Left renal cortex interstitium (tissue), 4 donors: Measurements from ENCODE around the gene ARID1B. TPM values are rescaled to one million over a fixed set of nuclear protein-coding genes. Genes with fewer than 3 reads are reported as not detected.

Experiments used
- DNase-seq, 4 donors: peaks; one replicate each; pipeline ENCODE4 v3.0.0-alpha.2; 2013; ENCODE audit warnings: low read depth in 4 of 4, low spot score in 2 of 4, missing footprints in 1 of 4
- polyA plus RNA-seq, 4 donors: library from polyadenylated mRNA; unstranded; fragments of 120-200 nt; gene quantifications; one replicate each; pipeline ENCODE4 v1.2.1, GENCODE V29; 2013; ENCODE audit not compliant: insufficient read length in 4 of 4

Gene ARID1B
- polyA plus RNA-seq, 4 donors = 68.2 to 91.4 (median 76.9) TPM

GRCh38 chr6:157089258-157089657 is 312.1 kb downstream of the ARID1B start:
- no peak for DNase-seq

- no peak for DNase-seq
Observed at GRCh38 chr6:157089851-157090250, 312.7 kb downstream of the ARID1B start.

GRCh38 chr6:157090736-157091135 is 313.6 kb downstream of the ARID1B start:
- no peak for DNase-seq

- no peak for DNase-seq
Observed at GRCh38 chr6:157091243-157091642, 314.1 kb downstream of the ARID1B start.

DNA sequence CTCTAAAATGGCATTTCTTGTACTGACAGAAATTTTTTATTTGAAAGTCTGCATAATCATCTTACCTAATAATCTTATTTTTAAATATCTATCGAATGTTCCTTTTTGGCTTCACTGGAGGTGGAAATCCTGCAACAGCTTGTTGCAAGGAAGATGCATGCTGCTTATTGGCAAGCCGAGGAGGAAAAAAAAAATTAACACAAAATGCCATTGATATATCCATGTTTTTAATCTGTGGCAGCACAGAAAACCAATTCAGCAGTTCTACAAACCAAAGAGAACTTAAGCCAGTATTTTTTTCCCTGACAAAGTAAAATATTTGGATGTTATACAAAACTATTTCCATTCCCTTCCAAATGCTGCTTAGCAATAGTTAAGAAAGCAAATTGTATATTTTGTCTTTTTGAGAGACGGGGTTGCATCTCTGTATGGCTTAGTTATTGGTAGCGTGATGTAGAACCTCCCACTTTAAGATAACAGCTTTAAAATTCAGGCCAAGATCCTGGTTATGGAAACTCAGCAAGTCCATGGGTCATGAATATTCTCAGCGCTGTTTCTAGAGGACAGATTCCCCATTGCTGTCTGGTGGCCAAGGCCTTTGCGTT is 314.8 kb downstream of the ARID1B start:
- no peak for DNase-seq

GRCh38 chr6:157092736-157093135 is 315.6 kb downstream of the ARID1B start:
- DNase-seq = no peak

DNA sequence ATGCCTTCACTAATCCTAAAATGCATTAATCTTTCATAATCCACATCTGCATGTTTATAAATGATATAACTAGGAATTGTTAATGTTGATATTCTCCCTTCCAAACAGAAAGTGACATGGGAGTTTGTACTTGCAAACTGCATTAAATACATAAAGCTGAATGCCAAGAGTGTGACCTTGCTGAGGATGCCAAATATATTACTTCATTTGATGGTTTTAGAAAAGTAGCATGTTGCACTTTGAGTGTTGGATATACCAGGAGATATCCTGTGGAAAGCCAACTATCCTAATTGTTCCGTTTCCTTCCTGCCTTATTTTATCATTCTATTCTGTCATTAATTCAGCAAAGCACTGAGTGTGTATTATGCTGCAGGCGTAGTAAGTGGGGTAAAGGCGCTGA is 316.4 kb downstream of the ARID1B start:
- no peak for DNase-seq

DNA sequence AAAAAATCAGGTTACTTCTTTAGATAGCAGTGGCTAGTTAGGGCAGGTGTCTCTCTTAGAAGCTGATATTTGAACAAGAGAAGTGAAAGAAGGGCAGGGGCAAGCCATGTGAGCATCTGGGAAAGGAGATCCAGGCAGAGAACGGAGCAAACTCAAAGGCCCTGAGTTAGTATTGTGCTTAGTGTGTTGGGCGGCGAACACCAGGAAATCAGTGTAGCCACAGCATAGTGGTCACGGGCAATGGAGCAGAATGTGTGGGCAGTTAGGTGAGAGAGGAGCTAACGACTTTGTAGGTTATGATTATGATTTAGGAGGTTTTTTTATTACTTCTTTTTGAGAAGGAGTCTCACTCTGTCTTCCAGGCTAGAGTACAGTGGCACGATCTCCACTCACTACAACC is 316.9 kb downstream of the ARID1B start:
- DNase-seq = no peak

GRCh38 chr6:157095084-157095483 is 317.9 kb downstream of the ARID1B start:
- DNase-seq = no peak

GRCh38 chr6:157095569-157095968 is 318.4 kb downstream of the ARID1B start:
- no peak for DNase-seq

DNA sequence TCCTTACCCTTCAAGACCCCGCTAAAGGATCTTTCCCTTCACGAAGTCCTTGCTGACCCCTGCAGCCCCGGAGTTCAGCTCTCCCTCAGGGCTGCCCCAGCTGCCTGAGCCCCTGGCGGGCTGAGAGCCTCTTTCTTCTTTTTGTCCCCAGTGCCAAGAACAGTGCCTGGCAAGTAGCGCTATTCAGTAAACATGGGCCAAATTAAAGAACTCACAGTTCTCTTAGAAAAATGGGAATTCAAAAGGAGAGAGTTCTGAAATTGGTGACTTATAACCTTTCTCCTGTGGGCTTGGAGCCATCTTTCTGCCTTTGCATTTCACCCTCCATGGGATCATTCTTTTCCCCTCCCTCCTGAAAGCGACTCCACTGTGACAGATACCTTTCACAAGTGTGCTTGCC is 318.9 kb downstream of the ARID1B start:
- DNase-seq = no peak

DNA sequence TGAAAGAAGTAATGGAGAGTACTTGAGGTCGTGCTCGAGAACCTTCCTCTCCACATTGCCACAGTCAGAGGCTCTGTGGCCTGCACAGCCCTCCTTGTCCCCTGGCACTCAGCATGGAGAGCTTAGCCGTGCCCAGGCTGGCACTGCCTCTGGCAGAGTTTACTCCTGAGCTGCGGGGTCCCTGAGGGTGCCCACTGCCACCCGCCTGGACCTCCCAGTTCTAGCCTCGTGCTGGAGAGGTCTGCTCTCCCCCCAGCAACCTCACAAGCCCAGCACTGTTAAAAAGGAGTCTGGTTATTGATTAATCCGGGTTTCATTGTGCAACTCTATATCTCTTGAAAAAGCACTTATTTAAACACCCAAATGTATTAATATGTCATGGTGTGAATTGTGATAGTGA is 319.3 kb downstream of the ARID1B start:
- DNase-seq = no peak

DNA sequence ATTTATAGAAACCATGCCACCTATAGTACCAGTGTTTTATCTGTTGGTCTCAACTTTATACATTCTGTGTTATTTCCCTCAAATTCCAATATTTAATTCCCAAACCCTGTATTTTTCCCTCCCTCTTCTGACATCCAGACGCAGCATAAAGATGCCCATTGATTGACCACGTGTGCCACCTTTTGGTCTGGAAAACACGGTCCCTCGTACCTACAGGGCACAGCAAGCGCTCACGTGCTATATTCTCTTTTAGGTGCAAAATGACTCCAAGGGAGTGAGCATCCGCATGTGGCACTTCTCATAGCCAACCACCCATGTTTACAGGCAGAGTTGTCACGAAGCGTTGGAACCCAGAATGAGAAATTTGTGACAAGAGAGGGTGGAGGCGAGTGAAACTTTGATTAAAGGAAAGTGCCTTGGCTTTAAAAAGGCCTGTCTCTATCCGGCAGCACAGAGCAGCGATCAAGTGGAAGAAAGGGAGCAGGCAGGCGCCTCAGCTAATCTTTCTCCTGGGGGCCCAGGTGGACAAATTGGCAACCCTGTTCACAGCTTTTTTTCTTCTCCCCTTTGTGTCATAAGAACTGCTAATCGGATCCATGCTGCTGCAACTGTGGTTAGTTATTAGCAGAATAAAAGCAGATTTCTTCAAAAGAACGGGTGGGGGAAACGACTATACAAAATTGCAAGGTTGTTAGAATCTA is 320.2 kb downstream of the ARID1B start:
- no peak for DNase-seq

- no peak for DNase-seq
Observed at GRCh38 chr6:157098999-157099398, 321.8 kb downstream of the ARID1B start.

GRCh38 chr6:157099912-157100593 is 322.9 kb downstream of the ARID1B start:
- DNase-seq = no peak

DNA sequence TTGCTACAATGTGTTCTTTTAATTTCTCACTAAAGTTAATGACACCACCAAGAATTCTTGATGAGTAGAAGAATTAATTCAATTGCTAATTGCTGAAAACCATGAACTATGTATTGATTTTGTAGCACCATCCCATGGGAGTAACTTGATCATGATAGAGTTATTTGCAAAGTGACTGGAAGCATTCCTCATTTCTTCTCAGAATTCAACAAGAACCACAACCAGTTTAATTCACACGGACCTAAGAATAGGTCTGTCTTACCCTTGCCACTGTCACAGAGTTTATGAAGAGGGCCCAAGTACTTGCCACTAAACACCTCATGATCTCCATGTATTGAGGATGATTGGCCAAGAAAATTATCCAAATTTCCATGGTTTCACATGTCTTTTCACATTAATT is 324.0 kb downstream of the ARID1B start:
- no peak for DNase-seq

DNA sequence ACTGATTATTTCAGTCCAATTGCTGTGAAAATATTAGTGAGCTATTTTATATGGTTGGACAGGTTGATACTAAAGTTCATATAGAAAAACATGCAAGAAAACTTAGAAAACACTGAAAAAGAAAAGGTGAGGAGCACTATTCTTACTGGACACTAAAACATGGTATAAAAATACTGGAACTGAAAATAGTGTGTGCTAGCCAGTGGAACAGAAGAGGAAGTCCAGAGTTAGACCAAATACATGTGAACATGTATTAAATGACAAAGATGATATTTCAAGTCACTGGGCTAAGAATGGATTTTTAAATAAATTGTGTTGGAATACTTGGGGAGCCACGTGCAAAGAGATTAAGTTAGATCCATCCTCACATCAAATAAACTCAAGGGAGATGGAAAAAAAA is 327.6 kb downstream of the ARID1B start:
- DNase-seq = no peak

DNA sequence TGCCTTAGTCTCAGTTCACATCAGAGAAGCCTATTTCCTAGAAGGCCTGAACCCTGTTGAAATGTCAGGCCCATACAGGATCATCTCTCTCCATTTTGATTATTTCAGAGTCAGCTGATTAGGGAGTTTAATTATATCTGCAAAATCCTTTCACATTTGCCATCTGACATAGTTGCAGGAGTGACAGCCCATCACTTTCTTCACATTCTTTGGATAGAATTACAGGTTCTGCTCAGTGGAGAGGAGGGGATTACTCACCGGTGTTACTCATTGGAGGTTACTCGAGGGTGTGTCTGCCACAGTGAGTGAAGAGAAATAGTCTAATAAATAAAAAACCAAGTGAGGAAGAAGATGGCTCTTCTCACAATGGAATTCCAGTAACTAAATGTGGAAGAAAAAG is 329.3 kb downstream of the ARID1B start:
- no peak for DNase-seq

DNA sequence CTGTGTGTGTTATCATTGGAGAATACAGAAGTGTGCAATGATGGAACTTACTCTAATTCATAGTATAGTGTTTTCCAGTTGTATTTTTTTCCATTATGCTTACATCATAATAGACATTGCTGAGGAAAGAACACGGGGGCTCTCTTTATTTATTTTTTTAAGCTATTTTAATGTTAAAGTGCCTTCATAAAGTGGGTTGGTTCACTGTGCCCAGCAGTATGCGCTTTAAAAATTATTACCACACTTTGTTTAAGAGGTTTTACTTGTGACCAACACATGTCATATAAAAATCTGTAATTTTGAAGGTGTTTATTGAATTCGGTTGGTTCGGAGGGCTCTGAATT is 330.4 kb downstream of the ARID1B start:
- no peak for DNase-seq

DNA sequence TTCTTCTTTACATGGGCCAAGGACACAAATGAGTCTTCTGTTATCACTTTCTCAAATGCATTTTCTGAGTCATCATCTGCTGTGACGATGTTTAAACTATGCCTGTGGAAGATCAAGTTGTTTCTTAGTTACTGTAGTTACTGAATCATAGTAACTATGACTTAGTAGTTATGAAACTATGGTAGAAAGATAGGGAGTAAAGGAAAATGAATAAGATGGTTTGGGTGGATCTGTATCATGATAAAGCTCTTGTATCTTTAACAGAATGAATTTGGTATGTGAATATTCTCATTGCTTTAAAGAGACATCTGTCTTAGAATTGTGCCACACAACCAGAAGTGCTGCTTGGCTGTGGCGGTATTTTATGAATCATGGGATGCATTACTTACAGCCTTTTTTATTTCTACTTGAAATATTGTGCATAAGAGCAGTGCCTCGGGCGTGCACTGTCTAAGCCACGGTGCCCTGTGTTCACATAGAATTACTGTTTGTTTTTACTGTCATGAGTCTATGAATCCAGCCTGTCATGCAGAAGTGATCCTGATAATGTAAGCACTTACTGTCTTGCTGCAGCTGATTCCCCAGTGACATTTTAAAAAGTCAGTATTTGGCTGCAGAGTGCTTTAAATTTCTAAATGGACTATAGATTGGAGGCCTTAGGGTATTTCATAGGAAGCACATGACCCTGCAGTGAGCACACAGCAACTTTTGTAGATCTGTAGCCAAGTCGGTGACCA is 330.9 kb downstream of the ARID1B start:
- DNase-seq = no peak

- no peak for DNase-seq
Observed at GRCh38 chr6:157108923-157109322, 331.7 kb downstream of the ARID1B start.
